GM23338 (cell line): ENCODE measurements around the gene COL18A1. TPM values are rescaled to one million over a fixed set of nuclear protein-coding genes. Genes with fewer than 3 reads are reported as not detected.

Experiments
- ATAC-seq: fragments of 200-7000 bp; cut with Tn5 transposase; 3 replicates; pipeline ENCODE4 v1.9.1; 2020
- DNase-seq: peaks from one replicate; pipeline ENCODE4 v3.0.0-alpha.2; 2015; ENCODE audit warnings: low spot score
- H2AFZ ChIP-seq: fragments of 200-600 bp; sonication (generic); 2 replicates; pipeline ENCODE4 v1.8.0; 2016; ENCODE audit warnings: antibody characterized with exemption, mild to moderate bottlenecking, moderate library complexity
- H3F3A ChIP-seq: fragments of 200-600 bp; sonication (generic); replicated peaks from 2 replicates; pipeline ENCODE4 v1.8.0; 2017; ENCODE audit warnings: antibody characterized with exemption, mixed run types, low read depth
- H3K27ac ChIP-seq: fragments of 200-600 bp; sonication (generic); 2 replicates; pipeline ENCODE4 v1.6.1; 2016; ENCODE audit warnings: low read depth
- H3K27me3 ChIP-seq: fragments of 200-600 bp; sonication (generic); 2 replicates; pipeline ENCODE4 v1.8.0; 2016; ENCODE audit warnings: mild to moderate bottlenecking, mixed run types, moderate library complexity; ENCODE audit not compliant: insufficient read depth
- H3K36me3 ChIP-seq: fragments of 200-600 bp; sonication (generic); 2 replicates; pipeline ENCODE4 v1.8.0; 2016; ENCODE audit warnings: mild to moderate bottlenecking; ENCODE audit not compliant: insufficient read depth
- H3K4me1 ChIP-seq: fragments of 200-600 bp; sonication (generic); 2 replicates; pipeline ENCODE4 v1.8.0; 2016; ENCODE audit warnings: mild to moderate bottlenecking, moderate library complexity; ENCODE audit not compliant: insufficient read depth
- H3K4me2 ChIP-seq: fragments of 200-600 bp; sonication (generic); 2 replicates; pipeline ENCODE4 v1.7.1; 2017; ENCODE audit warnings: mixed run types
- H3K4me3 ChIP-seq: fragments of 200-600 bp; sonication (generic); 2 replicates; pipeline ENCODE4 v1.6.1; 2016; ENCODE audit warnings: mixed run types
- H3K79me2 ChIP-seq: fragments of 200-600 bp; sonication (generic); replicated peaks from 2 replicates; pipeline ENCODE4 v1.8.0; 2017; ENCODE audit warnings: mild to moderate bottlenecking; ENCODE audit not compliant: insufficient read depth
- H3K9me2 ChIP-seq: fragments of 200-600 bp; sonication (generic); 2 replicates; pipeline ENCODE4 v1.8.0; 2017; ENCODE audit not compliant: insufficient read depth
- H4K20me1 ChIP-seq: fragments of 200-600 bp; sonication (generic); replicated peaks from 2 replicates; pipeline ENCODE4 v1.8.0; 2017; ENCODE audit warnings: mild to moderate bottlenecking; ENCODE audit not compliant: insufficient read depth
- H3K27ac Mint-ChIP-seq: 2 replicates; pipeline ENCODE4 v1.8.0; 2020; ENCODE audit warnings: inconsistent platforms, mild to moderate bottlenecking, moderate library complexity, mixed read lengths
- H3K27me3 Mint-ChIP-seq: 3 replicates; pipeline ENCODE4 v1.8.0; 2022; ENCODE audit warnings: low read depth, mild to moderate bottlenecking, moderate library complexity, mixed read lengths, inconsistent platforms; ENCODE audit not compliant: insufficient read depth, poor library complexity
- H3K36me3 Mint-ChIP-seq: 3 replicates; pipeline ENCODE4 v1.8.0; 2021; ENCODE audit warnings: low read depth, mild to moderate bottlenecking, inconsistent platforms, moderate library complexity, mixed read lengths
- H3K4me1 Mint-ChIP-seq: 3 replicates; pipeline ENCODE4 v1.8.0; 2020; ENCODE audit warnings: mild to moderate bottlenecking, inconsistent platforms, mixed read lengths
- H3K4me3 Mint-ChIP-seq: 3 replicates; pipeline ENCODE4 v1.8.0; 2021; ENCODE audit warnings: moderate library complexity, mild to moderate bottlenecking, inconsistent platforms, mixed read lengths
- H3K9me3 Mint-ChIP-seq: 3 replicates; pipeline ENCODE4 v1.8.0; 2020; ENCODE audit warnings: moderate library complexity, mild to moderate bottlenecking, inconsistent platforms, mixed read lengths
- EZH2phosphoT487 ChIP-seq: fragments of 200-600 bp; sonication (generic); IDR thresholded peaks from one replicate; pipeline ENCODE4 v1.8.1; 2018; ENCODE audit warnings: antibody characterized with exemption; ENCODE audit not compliant: unreplicated experiment
- JUNB ChIP-seq: IDR thresholded peaks from one replicate; pipeline ENCODE4 v1.6.1; 2016; ENCODE audit warnings: antibody characterized with exemption; ENCODE audit not compliant: unreplicated experiment
- NANOG ChIP-seq: IDR thresholded peaks from 2 replicates; pipeline ENCODE4 v1.6.1; 2016; ENCODE audit warnings: antibody characterized with exemption, borderline replicate concordance
- POLR2AphosphoS5 ChIP-seq: IDR thresholded peaks from 2 replicates; pipeline ENCODE4 v1.6.1; 2016; ENCODE audit warnings: antibody characterized with exemption, low read depth
- ZNF114 ChIP-seq: fragments of 250-450 bp; sonication (Bioruptor Pico); IDR thresholded peaks from 2 replicates; pipeline ENCODE4 v1.5.0; 2020; ENCODE audit warnings: mild to moderate bottlenecking, moderate library complexity
- ZNF331 ChIP-seq: fragments of 250-450 bp; sonication (Bioruptor Pico); IDR thresholded peaks from 2 replicates; pipeline ENCODE4 v1.5.0; 2020; ENCODE audit warnings: low read depth, mild to moderate bottlenecking, moderate library complexity
- polyA plus RNA-seq: library from polyadenylated mRNA; unstranded; fragments of >200 nt; fragmentation: Nextera tagmentation; extraction: Ambion mirVana; gene quantifications from 2 replicates; pipeline ENCODE4 v1.2.1, GENCODE V29; 2016
- total RNA-seq: library from RNA; depleted of rRNA; stranded (reverse); fragments of >200 nt; shearing (Covaris generic); gene quantifications from 2 replicates; pipeline ENCODE4 v1.2.3, GENCODE V29; 2014
- TF ChIP-seq, protein P1 (sequence below): IDR thresholded peaks from 2 replicates; pipeline ENCODE4 v1.6.1; 2016; ENCODE audit warnings: antibody characterized with exemption
- TF ChIP-seq, protein P2 (sequence below): fragments of 250-450 bp; sonication (Bioruptor Pico); IDR thresholded peaks from 2 replicates; pipeline ENCODE4 v1.5.0; 2020; ENCODE audit warnings: mild to moderate bottlenecking, moderate library complexity
- TF ChIP-seq, protein P3 (sequence below), 2 experiments: fragments of 200-600 bp in 1 of 2; sonication (generic) in 1 of 2; conservative IDR thresholded peaks; 2 replicates each; pipeline versions ENCODE4 v1.5.1 to v1.6.1; 2016 to 2017; ENCODE audit warnings: antibody characterized with exemption in 2 of 2, low read depth in 2 of 2, mild to moderate bottlenecking in 2 of 2, moderate library complexity in 1 of 2

COL18A1 gene
- total and polyA plus RNA-seq, 2 experiments from 2014 or later, result 38.4 to 430 TPM

DNA sequence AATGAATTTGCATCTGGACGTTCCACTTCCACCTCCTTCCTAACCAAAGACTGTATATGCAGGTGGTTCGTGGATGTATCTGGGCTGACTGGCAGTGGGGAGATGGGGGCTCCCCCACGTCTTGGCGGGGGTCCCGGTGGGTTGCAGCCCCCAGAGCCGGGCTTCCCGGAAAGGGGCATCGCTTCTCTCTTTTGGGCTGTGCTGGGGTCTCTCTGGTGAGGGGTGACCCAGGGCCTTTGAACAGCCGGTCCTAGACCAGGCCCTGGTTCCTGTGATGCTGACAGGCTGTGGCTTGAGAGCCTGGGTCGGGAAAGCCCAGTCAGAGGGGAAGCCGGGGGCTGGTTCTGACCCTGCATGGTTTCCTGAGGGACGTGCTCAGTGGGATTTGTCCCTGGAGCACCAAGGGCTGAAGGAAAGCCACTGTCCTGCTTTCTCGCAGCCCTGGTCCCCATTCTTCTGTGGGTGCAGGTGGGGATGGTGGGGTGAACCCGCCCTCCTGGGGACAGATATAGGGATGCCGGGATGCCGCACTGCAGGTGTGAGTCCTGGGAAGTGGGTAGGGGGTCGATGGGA lies 29.8 kb downstream of the COL18A1 start:
- 0 out of 2 replicates have a peak overlapping the region, but pooled peaks have one; percentile 6 for H3K4me2 ChIP-seq
- H3K4me3 Mint-ChIP-seq, result no peak overlapping the region
- H4K20me1 ChIP-seq, result peaks cover 18% of the 10 kb centered on the region; the same call in 1 of the 2 replicates
- H2AFZ ChIP-seq, result no peak overlapping the region
- peak overlapping the region; percentile 66; the same call in 1 of the 2 replicates for H3K27ac ChIP-seq
- peaks cover 58% of the 10 kb centered on the region for H3K4me1 Mint-ChIP-seq
- peaks cover 72% of the 10 kb centered on the region for H3K79me2 ChIP-seq
- H3K9me2 ChIP-seq, result no peaks in the 10 kb centered on the region
- no peak overlapping the region for H3K4me3 ChIP-seq
- TF ChIP-seq ZNF114 (CRISPR knock-in tag), result no peak
- TF ChIP-seq, protein P1, sequence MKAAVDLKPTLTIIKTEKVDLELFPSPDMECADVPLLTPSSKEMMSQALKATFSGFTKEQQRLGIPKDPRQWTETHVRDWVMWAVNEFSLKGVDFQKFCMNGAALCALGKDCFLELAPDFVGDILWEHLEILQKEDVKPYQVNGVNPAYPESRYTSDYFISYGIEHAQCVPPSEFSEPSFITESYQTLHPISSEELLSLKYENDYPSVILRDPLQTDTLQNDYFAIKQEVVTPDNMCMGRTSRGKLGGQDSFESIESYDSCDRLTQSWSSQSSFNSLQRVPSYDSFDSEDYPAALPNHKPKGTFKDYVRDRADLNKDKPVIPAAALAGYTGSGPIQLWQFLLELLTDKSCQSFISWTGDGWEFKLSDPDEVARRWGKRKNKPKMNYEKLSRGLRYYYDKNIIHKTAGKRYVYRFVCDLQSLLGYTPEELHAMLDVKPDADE, result no peak
- no peak for TF ChIP-seq JUNB
- peaks cover 7% of the 10 kb centered on the region; the same call in 2 of the 3 replicates for H3K36me3 Mint-ChIP-seq
- ATAC-seq (no peak), DNase-seq (no peak)
- H3K9me3 Mint-ChIP-seq, result no peaks in the 10 kb centered on the region
- no peaks in the 10 kb centered on the region for H3K27me3 ChIP-seq
- peaks cover 17% of the 10 kb centered on the region for H3K4me1 ChIP-seq
- 0 out of 2 replicates have a peak, but pooled peaks cover 9% of the 10 kb centered on the region for H3F3A ChIP-seq
- H3K36me3 ChIP-seq, result no peaks in the 10 kb centered on the region
- H3K27me3 Mint-ChIP-seq, result peaks cover 21% of the 10 kb centered on the region
- peak overlapping the region; percentile 90 for H3K27ac Mint-ChIP-seq

DNA sequence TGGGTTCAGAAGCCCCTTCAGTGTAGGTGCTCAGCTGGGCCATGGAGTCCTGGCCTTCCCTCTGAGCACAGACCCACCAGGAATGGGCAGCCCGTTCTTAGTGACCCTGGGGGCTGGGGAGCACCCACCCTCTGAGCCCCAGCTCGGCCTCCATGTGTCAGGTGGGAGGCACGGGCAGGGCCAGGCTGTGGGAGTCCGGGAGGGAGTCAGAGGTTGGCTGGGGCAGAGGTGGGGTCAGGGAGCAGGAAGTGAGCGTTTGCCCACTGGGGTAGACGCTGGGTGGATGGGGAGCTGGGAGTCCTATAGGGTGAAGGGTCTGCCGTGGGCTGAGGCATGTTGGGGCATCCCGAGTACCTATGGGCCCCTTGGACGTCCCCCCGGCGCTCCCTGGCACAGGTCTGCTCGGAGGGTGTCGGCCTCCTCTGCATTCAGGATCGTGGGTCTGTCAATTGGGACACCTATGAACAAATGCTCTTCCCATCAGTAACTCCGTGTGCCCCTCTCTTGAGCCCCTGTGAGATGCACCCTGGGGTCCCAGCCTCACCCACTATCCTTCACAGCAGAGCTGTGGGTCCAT lies 30.5 kb downstream of the COL18A1 start:
- Mint-ChIP-seq H3K27me3 (peaks cover 20% of the 10 kb centered on the region), H3K4me3 (no peak overlapping the region), H3K9me3 (no peaks in the 10 kb centered on the region), H3K4me1 (peaks cover 50% of the 10 kb centered on the region), H3K27ac (peak overlapping the region; percentile 50; the same call in 1 of the 2 replicates), H3K36me3 (peaks cover 3% of the 10 kb centered on the region; the same call in 2 of the 3 replicates)
- H3K4me2 ChIP-seq, result no peak overlapping the region
- DNase-seq, result no peak
- H3F3A ChIP-seq, result 0 out of 2 replicates have a peak, but pooled peaks cover 10% of the 10 kb centered on the region
- H3K79me2 ChIP-seq, result peaks cover 70% of the 10 kb centered on the region
- no peak overlapping the region for H2AFZ ChIP-seq
- peak overlapping the region; percentile 59; the same call in 1 of the 2 replicates for H3K27ac ChIP-seq
- peaks cover 14% of the 10 kb centered on the region; the same call in 1 of the 2 replicates for H3K4me1 ChIP-seq
- H3K36me3 ChIP-seq, result no peaks in the 10 kb centered on the region
- no peak overlapping the region for H3K4me3 ChIP-seq
- H4K20me1 ChIP-seq, result peaks cover 20% of the 10 kb centered on the region; the same call in 1 of the 2 replicates
- no peaks in the 10 kb centered on the region for H3K27me3 ChIP-seq
- no peaks in the 10 kb centered on the region for H3K9me2 ChIP-seq
- no peak for ATAC-seq
- TF ChIP-seq NANOG (no peak), POLR2AphosphoS5 (no peak), JUNB (no peak), EZH2phosphoT487 (no peak), ZNF331 (CRISPR knock-in tag) (no peak), ZNF114 (CRISPR knock-in tag) (no peak)
- TF ChIP-seq, protein P2, sequence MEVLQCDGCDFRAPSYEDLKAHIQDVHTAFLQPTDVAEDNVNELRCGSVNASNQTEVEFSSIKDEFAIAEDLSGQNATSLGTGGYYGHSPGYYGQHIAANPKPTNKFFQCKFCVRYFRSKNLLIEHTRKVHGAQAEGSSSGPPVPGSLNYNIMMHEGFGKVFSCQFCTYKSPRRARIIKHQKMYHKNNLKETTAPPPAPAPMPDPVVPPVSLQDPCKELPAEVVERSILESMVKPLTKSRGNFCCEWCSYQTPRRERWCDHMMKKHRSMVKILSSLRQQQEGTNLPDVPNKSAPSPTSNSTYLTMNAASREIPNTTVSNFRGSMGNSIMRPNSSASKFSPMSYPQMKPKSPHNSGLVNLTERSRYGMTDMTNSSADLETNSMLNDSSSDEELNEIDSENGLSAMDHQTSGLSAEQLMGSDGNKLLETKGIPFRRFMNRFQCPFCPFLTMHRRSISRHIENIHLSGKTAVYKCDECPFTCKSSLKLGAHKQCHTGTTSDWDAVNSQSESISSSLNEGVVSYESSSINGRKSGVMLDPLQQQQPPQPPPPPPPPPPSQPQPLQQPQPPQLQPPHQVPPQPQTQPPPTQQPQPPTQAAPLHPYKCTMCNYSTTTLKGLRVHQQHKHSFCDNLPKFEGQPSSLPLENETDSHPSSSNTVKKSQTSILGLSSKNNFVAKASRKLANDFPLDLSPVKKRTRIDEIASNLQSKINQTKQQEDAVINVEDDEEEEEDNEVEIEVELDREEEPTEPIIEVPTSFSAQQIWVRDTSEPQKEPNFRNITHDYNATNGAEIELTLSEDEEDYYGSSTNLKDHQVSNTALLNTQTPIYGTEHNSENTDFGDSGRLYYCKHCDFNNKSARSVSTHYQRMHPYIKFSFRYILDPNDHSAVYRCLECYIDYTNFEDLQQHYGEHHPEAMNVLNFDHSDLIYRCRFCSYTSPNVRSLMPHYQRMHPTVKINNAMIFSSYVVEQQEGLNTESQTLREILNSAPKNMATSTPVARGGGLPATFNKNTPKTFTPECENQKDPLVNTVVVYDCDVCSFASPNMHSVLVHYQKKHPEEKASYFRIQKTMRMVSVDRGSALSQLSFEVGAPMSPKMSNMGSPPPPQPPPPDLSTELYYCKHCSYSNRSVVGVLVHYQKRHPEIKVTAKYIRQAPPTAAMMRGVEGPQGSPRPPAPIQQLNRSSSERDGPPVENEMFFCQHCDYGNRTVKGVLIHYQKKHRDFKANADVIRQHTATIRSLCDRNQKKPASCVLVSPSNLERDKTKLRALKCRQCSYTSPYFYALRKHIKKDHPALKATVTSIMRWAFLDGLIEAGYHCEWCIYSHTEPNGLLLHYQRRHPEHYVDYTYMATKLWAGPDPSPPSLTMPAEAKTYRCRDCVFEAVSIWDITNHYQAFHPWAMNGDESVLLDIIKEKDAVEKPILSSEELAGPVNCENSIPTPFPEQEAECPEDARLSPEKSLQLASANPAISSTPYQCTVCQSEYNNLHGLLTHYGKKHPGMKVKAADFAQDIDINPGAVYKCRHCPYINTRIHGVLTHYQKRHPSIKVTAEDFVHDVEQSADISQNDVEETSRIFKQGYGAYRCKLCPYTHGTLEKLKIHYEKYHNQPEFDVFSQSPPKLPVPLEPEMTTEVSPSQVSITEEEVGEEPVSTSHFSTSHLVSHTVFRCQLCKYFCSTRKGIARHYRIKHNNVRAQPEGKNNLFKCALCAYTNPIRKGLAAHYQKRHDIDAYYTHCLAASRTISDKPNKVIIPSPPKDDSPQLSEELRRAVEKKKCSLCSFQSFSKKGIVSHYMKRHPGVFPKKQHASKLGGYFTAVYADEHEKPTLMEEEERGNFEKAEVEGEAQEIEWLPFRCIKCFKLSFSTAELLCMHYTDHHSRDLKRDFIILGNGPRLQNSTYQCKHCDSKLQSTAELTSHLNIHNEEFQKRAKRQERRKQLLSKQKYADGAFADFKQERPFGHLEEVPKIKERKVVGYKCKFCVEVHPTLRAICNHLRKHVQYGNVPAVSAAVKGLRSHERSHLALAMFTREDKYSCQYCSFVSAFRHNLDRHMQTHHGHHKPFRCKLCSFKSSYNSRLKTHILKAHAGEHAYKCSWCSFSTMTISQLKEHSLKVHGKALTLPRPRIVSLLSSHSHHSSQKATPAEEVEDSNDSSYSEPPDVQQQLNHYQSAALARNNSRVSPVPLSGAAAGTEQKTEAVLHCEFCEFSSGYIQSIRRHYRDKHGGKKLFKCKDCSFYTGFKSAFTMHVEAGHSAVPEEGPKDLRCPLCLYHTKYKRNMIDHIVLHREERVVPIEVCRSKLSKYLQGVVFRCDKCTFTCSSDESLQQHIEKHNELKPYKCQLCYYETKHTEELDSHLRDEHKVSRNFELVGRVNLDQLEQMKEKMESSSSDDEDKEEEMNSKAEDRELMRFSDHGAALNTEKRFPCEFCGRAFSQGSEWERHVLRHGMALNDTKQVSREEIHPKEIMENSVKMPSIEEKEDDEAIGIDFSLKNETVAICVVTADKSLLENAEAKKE (CRISPR knock-in tag), result no peak
- TF ChIP-seq, protein P3, sequence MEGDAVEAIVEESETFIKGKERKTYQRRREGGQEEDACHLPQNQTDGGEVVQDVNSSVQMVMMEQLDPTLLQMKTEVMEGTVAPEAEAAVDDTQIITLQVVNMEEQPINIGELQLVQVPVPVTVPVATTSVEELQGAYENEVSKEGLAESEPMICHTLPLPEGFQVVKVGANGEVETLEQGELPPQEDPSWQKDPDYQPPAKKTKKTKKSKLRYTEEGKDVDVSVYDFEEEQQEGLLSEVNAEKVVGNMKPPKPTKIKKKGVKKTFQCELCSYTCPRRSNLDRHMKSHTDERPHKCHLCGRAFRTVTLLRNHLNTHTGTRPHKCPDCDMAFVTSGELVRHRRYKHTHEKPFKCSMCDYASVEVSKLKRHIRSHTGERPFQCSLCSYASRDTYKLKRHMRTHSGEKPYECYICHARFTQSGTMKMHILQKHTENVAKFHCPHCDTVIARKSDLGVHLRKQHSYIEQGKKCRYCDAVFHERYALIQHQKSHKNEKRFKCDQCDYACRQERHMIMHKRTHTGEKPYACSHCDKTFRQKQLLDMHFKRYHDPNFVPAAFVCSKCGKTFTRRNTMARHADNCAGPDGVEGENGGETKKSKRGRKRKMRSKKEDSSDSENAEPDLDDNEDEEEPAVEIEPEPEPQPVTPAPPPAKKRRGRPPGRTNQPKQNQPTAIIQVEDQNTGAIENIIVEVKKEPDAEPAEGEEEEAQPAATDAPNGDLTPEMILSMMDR (conservative IDR thresholded peaks at IDR 0.05; ENCODE audit: low read depth in 2 of 2), result no peak
- TF ChIP-seq, protein P1, result no peak
